K562 (cell line): Measurements from ENCODE around the gene PCBP4. TPM values are rescaled to one million over a fixed set of nuclear protein-coding genes. Genes with fewer than 3 reads are reported as not detected.

Source experiments
- CHAMP1 ChIP-seq: fragments of 450-650 bp; IDR thresholded peaks from 2 replicates; pipeline ENCODE4 v1.6.1; 2016; ENCODE audit warnings: mild to moderate bottlenecking
- EHMT2 ChIP-seq: fragments of 450-650 bp; IDR thresholded peaks from 2 replicates; pipeline ENCODE4 v1.6.1; 2018; ENCODE audit warnings: antibody characterized with exemption
- GABPB1 ChIP-seq: sonication (generic); formaldehyde crosslinking; IDR thresholded peaks from 2 replicates; pipeline ENCODE4 v1.8.0; 2022; ENCODE audit warnings: mild to moderate bottlenecking, missing genetic modification reagents
- HDGF ChIP-seq: fragments of 450-650 bp; IDR thresholded peaks from 2 replicates; pipeline ENCODE4 v1.6.1; 2016
- JUND ChIP-seq, 2 experiments: IDR thresholded peaks; 2 replicates in 1 of 2; 3 replicates in 1 of 2; pipeline ENCODE4 v1.6.1; 2011; ENCODE audit warnings: borderline replicate concordance in 2 of 2, low read depth in 2 of 2, low read length in 2 of 2, improper control_type of control experiment in 1 of 2, missing biosample characterization in 1 of 2, missing genetic modification characterization in 1 of 2, missing genetic modification reagents in 1 of 2
- KLF16 ChIP-seq: IDR thresholded peaks from 2 replicates; pipeline ENCODE4 v1.6.1; 2016; ENCODE audit warnings: antibody characterized with exemption
- MCM3 ChIP-seq: fragments of 450-650 bp; IDR thresholded peaks from 2 replicates; pipeline ENCODE4 v1.6.1; 2016
- MCM7 ChIP-seq, 2 experiments: fragments of 450-650 bp; IDR thresholded peaks; 2 replicates each; pipeline ENCODE4 v1.6.1; 2016 to 2018
- MITF ChIP-seq: IDR thresholded peaks from 2 replicates; pipeline ENCODE4 v1.6.1; 2014; ENCODE audit warnings: antibody characterized with exemption
- MLX ChIP-seq, 2 experiments: fragments of 450-650 bp in 1 of 2; sonication (generic) in 1 of 2; formaldehyde crosslinking; conservative IDR thresholded peaks; 2 replicates each; pipeline versions ENCODE4 v1.4.0 to v1.8.1; 2020 to 2022; ENCODE audit warnings: mild to moderate bottlenecking in 1 of 2, missing genetic modification reagents in 1 of 2
- MNT ChIP-seq, 2 experiments: fragments of 450-650 bp; conservative IDR thresholded peaks; 2 replicates each; pipeline ENCODE4 v1.6.1; 2017; ENCODE audit warnings: mild to moderate bottlenecking in 2 of 2, moderate library complexity in 2 of 2
- NEUROD1 ChIP-seq: fragments of 150-350 bp; IDR thresholded peaks from 2 replicates; pipeline ENCODE4 v1.6.1; 2014; ENCODE audit warnings: borderline replicate concordance, low read length, low read depth; ENCODE audit not compliant: partially characterized antibody
- RBM14 ChIP-seq: fragments of 200-400 bp; formaldehyde crosslinking; IDR thresholded peaks from 2 replicates; pipeline ENCODE4 v1.6.1; 2018; ENCODE audit warnings: low read depth, mild to moderate bottlenecking, low read length, moderate library complexity, borderline replicate concordance; ENCODE audit not compliant: insufficient read depth
- SAFB ChIP-seq: fragments of 200-400 bp; formaldehyde crosslinking; IDR thresholded peaks from 2 replicates; pipeline ENCODE4 v1.6.1; 2017; ENCODE audit warnings: low read depth, low read length, borderline replicate concordance
- SAP30 ChIP-seq: fragments of 200-600 bp; sonication (generic); IDR thresholded peaks from 2 replicates; pipeline ENCODE4 v1.6.1; 2012; ENCODE audit warnings: borderline replicate concordance, low read depth, mild to moderate bottlenecking, moderate library complexity, low read length, control low read depth, inconsistent platforms; ENCODE audit not compliant: insufficient read depth, poor library complexity, severe bottlenecking
- SIX5 ChIP-seq, 2 experiments: IDR thresholded peaks; 2 replicates each; pipeline ENCODE4 v1.6.1; 2011; ENCODE audit warnings: low read length in 2 of 2, borderline replicate concordance in 1 of 2, low read depth in 1 of 2, mild to moderate bottlenecking in 1 of 2, moderate library complexity in 1 of 2; ENCODE audit not compliant: insufficient read depth in 1 of 2
- TFE3 ChIP-seq: fragments of 450-650 bp; formaldehyde crosslinking; IDR thresholded peaks from 2 replicates; pipeline ENCODE4 v1.4.0; 2020; ENCODE audit warnings: mild to moderate bottlenecking, mixed read lengths
- TOE1 ChIP-seq, 2 experiments: fragments of 450-650 bp in 1 of 2; sonication (generic) in 1 of 2; formaldehyde crosslinking in 1 of 2; IDR thresholded peaks; 2 replicates each; pipeline versions ENCODE4 v1.7.1 to v1.8.0; 2016 to 2022; ENCODE audit warnings: borderline replicate concordance in 2 of 2, mild to moderate bottlenecking in 2 of 2, antibody characterized with exemption in 1 of 2, inconsistent platforms in 1 of 2, low read depth in 1 of 2, missing genetic modification reagents in 1 of 2, moderate library complexity in 1 of 2
- ZNF174 ChIP-seq: fragments of 250-450 bp; sonication (Bioruptor Pico); IDR thresholded peaks from 2 replicates; pipeline ENCODE4 v1.4.0; 2020; ENCODE audit warnings: mild to moderate bottlenecking
- polyA plus RNA-seq, 8 experiments: library from polyadenylated mRNA; depleted of rRNA in 4 of 8; stranded (reverse) in 5 of 8; unstranded in 3 of 8; fragments of >200 nt; fragmentation: Nextera tagmentation in 2 of 8; fragmentation: Illumina TruSeq in 1 of 8; extraction: Ambion mirVana in 2 of 8; extraction: Trizol in 1 of 8; gene quantifications; 2 replicates each; pipeline versions ENCODE4 v1.2.1 to v1.2.3, GENCODE V29; 2011 to 2014; ENCODE audit warnings: inconsistent platforms in 1 of 8, missing spikeins in 1 of 8
- total RNA-seq, 7 experiments: library from RNA; depleted of rRNA in 6 of 7; stranded (reverse); fragments of >200 nt in 6 of 7; fragmentation: Illumina TruSeq in 2 of 7; extraction: Trizol in 2 of 7; gene quantifications; 2 replicates each; pipeline versions ENCODE4 v1.2.1 to v1.2.3, GENCODE V29; 2011 to 2021; ENCODE audit warnings: low replicate concordance in 1 of 7

PCBP4 gene
- total and polyA plus RNA-seq, 9 of the 15 experiments (the other 6 are each of a cell fraction or from before 2014, with no cell fraction given): 0.06 to 5.8 (median 2.6) TPM

- TF ChIP-seq MLX (CRISPR knock-in tag; conservative IDR thresholded peaks at IDR 0.05) (no peak), SIX5 (IDR thresholded peaks at IDR 0.05; ENCODE audit: borderline replicate concordance in 1 of 2, insufficient read depth in 1 of 2, low read depth in 1 of 2, low read length in 2 of 2) (no peak), TFE3 (no peak), CHAMP1 (no peak), EHMT2 (no peak), HDGF (no peak), SAP30 (no peak), NEUROD1 (no peak), MCM3 (no peak), TOE1 (IDR thresholded peaks at IDR 0.05; ENCODE audit: borderline replicate concordance) (no peak), TOE1 (CRISPR knock-in tag; IDR thresholded peaks at IDR 0.05; ENCODE audit: borderline replicate concordance, low read depth) (no peak), SAFB (no peak), MNT (conservative IDR thresholded peaks at IDR 0.05) (0 out of 4 replicates have a peak, but pooled peaks of 1 of the 2 experiments have one; percentile 19), KLF16 (no peak), JUND (IDR thresholded peaks at IDR 0.05; ENCODE audit: borderline replicate concordance, low read depth, low read length) (no peak), JUND (tag; IDR thresholded peaks at IDR 0.05; ENCODE audit: borderline replicate concordance, low read depth, low read length) (no peak), MITF (no peak), GABPB1 (CRISPR knock-in tag) (no peak), ZNF174 (CRISPR knock-in tag) (no peak), RBM14 (no peak), MCM7 (IDR thresholded peaks at IDR 0.05) (no peak)
Observed at GRCh38 chr3:52014613-52015012, 47.4 kb upstream of the PCBP4 start (continued).
